BLaER1 (cell line): ENCODE data around the gene CASQ1.
A peak's percentile ranks its signal among the peaks of the same experiment; 100 is the strongest.

Experiments
- H3K27ac ChIP-seq: shearing (Covaris generic); formaldehyde crosslinking; 2 replicates; pipeline ENCODE4 v1.8.1; 2022
- H3K27me3 ChIP-seq: shearing (Covaris generic); formaldehyde crosslinking; 2 replicates; pipeline ENCODE4 v1.8.1; 2022
- H3K36me3 ChIP-seq: shearing (Covaris generic); formaldehyde crosslinking; 2 replicates; pipeline ENCODE4 v1.8.1; 2022
- H3K4me1 ChIP-seq: shearing (Covaris generic); formaldehyde crosslinking; 2 replicates; pipeline ENCODE4 v1.8.1; 2022
- H3K4me2 ChIP-seq: shearing (Covaris generic); formaldehyde crosslinking; 2 replicates; pipeline ENCODE4 v1.8.1; 2022
- H3K4me3 ChIP-seq: shearing (Covaris generic); formaldehyde crosslinking; 2 replicates; pipeline ENCODE4 v1.8.1; 2022
- H3K9ac ChIP-seq: shearing (Covaris generic); formaldehyde crosslinking; 2 replicates; pipeline ENCODE4 v1.8.1; 2022
- H3K9me3 ChIP-seq: shearing (Covaris generic); formaldehyde crosslinking; 2 replicates; pipeline ENCODE4 v1.8.1; 2022
- H4K20me1 ChIP-seq: shearing (Covaris generic); formaldehyde crosslinking; 2 replicates; pipeline ENCODE4 v1.8.1; 2022
- Cebpa-rat ChIP-seq: shearing (Covaris generic); IDR thresholded peaks from 2 replicates; pipeline ENCODE4 v1.8.1; 2022

Gene CASQ1

GRCh38 chr1:160186246-160186645 is 4.1 kb upstream of the CASQ1 start:
- H3K27ac ChIP-seq, result no peak overlapping the region
- TF ChIP-seq Cebpa-rat, result no peak
- H4K20me1 ChIP-seq, result no peaks in the 10 kb centered on the region

GRCh38 chr1:160186729-160187128 is 3.6 kb upstream of the CASQ1 start:
- no peak overlapping the region for H3K4me3 ChIP-seq
- no peaks in the 10 kb centered on the region for H4K20me1 ChIP-seq
- no peak overlapping the region for H3K4me2 ChIP-seq
- H3K4me1 ChIP-seq, result no peaks in the 10 kb centered on the region
- no peaks in the 10 kb centered on the region for H3K9me3 ChIP-seq
- H3K27me3 ChIP-seq, result no peaks in the 10 kb centered on the region
- no peak overlapping the region for H3K27ac ChIP-seq
- no peak for TF ChIP-seq Cebpa-rat
- H3K36me3 ChIP-seq, result no peaks in the 10 kb centered on the region
- H3K9ac ChIP-seq, result no peak overlapping the region

More at GRCh38 chr1:160186246-160186645, 4.1 kb upstream of the CASQ1 start:
- no peaks in the 10 kb centered on the region for H3K36me3 ChIP-seq
- no peaks in the 10 kb centered on the region for H3K27me3 ChIP-seq
- no peaks in the 10 kb centered on the region for H3K4me1 ChIP-seq
- no peak overlapping the region for H3K4me2 ChIP-seq
- H3K9ac ChIP-seq, result no peak overlapping the region
- no peaks in the 10 kb centered on the region for H3K9me3 ChIP-seq
- H3K4me3 ChIP-seq, result no peak overlapping the region

- Histone ChIP-seq H3K9ac (no peak overlapping the region), H3K9me3 (no peaks in the 10 kb centered on the region), H3K4me2 (no peak overlapping the region), H3K36me3 (no peaks in the 10 kb centered on the region), H3K4me3 (no peak overlapping the region), H4K20me1 (no peaks in the 10 kb centered on the region), H3K27me3 (no peaks in the 10 kb centered on the region), H3K27ac (no peak overlapping the region), H3K4me1 (no peaks in the 10 kb centered on the region)
- TF ChIP-seq Cebpa-rat, result no peak
Observed at GRCh38 chr1:160187407-160187806, 3.0 kb upstream of the CASQ1 start.

- H3K36me3 ChIP-seq, result no peaks in the 10 kb centered on the region
- H3K27me3 ChIP-seq, result no peaks in the 10 kb centered on the region
- H3K4me2 ChIP-seq, result no peak overlapping the region
- no peak overlapping the region for H3K27ac ChIP-seq
- H3K4me3 ChIP-seq, result no peak overlapping the region
- H3K4me1 ChIP-seq, result no peaks in the 10 kb centered on the region; the same call in 1 of the 2 replicates
- no peaks in the 10 kb centered on the region for H3K9me3 ChIP-seq
- no peak overlapping the region for H3K9ac ChIP-seq
- no peak for TF ChIP-seq Cebpa-rat
- no peaks in the 10 kb centered on the region for H4K20me1 ChIP-seq
Observed at GRCh38 chr1:160188341-160188740, 2.0 kb upstream of the CASQ1 start.

- H4K20me1 ChIP-seq, result no peaks in the 10 kb centered on the region
- no peaks in the 10 kb centered on the region; the same call in 1 of the 2 replicates for H3K4me1 ChIP-seq
- no peaks in the 10 kb centered on the region for H3K27me3 ChIP-seq
- H3K27ac ChIP-seq, result no peak overlapping the region
- H3K36me3 ChIP-seq, result no peaks in the 10 kb centered on the region
- no peaks in the 10 kb centered on the region for H3K9me3 ChIP-seq
- no peak overlapping the region for H3K4me3 ChIP-seq
- no peak overlapping the region for H3K9ac ChIP-seq
- no peak for TF ChIP-seq Cebpa-rat
- no peak overlapping the region for H3K4me2 ChIP-seq
Observed at GRCh38 chr1:160191756-160192155, 1.4 kb downstream of the CASQ1 start.

- Histone ChIP-seq H4K20me1 (no peaks in the 10 kb centered on the region), H3K4me1 (no peaks in the 10 kb centered on the region; the same call in 1 of the 2 replicates), H3K4me2 (no peak overlapping the region), H3K36me3 (no peaks in the 10 kb centered on the region), H3K4me3 (no peak overlapping the region), H3K9ac (no peak overlapping the region), H3K27ac (no peak overlapping the region), H3K27me3 (no peaks in the 10 kb centered on the region), H3K9me3 (no peaks in the 10 kb centered on the region)
- TF ChIP-seq Cebpa-rat, result no peak
Observed at GRCh38 chr1:160192234-160192633, 1.9 kb downstream of the CASQ1 start.

- H3K9me3 ChIP-seq, result no peaks in the 10 kb centered on the region
- H4K20me1 ChIP-seq, result no peaks in the 10 kb centered on the region
- H3K4me1 ChIP-seq, result no peaks in the 10 kb centered on the region; the same call in 1 of the 2 replicates
- H3K27me3 ChIP-seq, result no peaks in the 10 kb centered on the region
- peak overlapping the region; percentile 20 for H3K4me2 ChIP-seq
- no peaks in the 10 kb centered on the region for H3K36me3 ChIP-seq
- H3K9ac ChIP-seq, result no peak overlapping the region
- H3K4me3 ChIP-seq, result no peak overlapping the region
- H3K27ac ChIP-seq, result no peak overlapping the region
- no peak for TF ChIP-seq Cebpa-rat
Observed at GRCh38 chr1:160193091-160193819, 2.9 kb downstream of the CASQ1 start.

GRCh38 chr1:160193832-160194736 is 3.7 kb downstream of the CASQ1 start:
- no peak overlapping the region for H3K27ac ChIP-seq
- no peaks in the 10 kb centered on the region; the same call in 1 of the 2 replicates for H3K4me1 ChIP-seq
- no peaks in the 10 kb centered on the region for H3K36me3 ChIP-seq
- H3K27me3 ChIP-seq, result no peaks in the 10 kb centered on the region
- no peaks in the 10 kb centered on the region for H4K20me1 ChIP-seq
- H3K4me3 ChIP-seq, result no peak overlapping the region
- H3K4me2 ChIP-seq, result no peak overlapping the region
- H3K9ac ChIP-seq, result no peak overlapping the region
- TF ChIP-seq Cebpa-rat, result no peak
- H3K9me3 ChIP-seq, result no peaks in the 10 kb centered on the region

- Histone ChIP-seq H3K4me3 (no peak overlapping the region), H3K27ac (no peak overlapping the region), H4K20me1 (no peaks in the 10 kb centered on the region), H3K4me2 (no peak overlapping the region), H3K9ac (no peak overlapping the region), H3K9me3 (no peaks in the 10 kb centered on the region), H3K36me3 (no peaks in the 10 kb centered on the region), H3K27me3 (no peaks in the 10 kb centered on the region), H3K4me1 (no peaks in the 10 kb centered on the region; the same call in 1 of the 2 replicates)
- TF ChIP-seq Cebpa-rat, result no peak
Observed at GRCh38 chr1:160194737-160195059, 4.3 kb downstream of the CASQ1 start.

- H3K9ac ChIP-seq, result no peak overlapping the region
- no peaks in the 10 kb centered on the region; the same call in 1 of the 2 replicates for H3K4me1 ChIP-seq
- H3K27ac ChIP-seq, result no peak overlapping the region
- H3K4me3 ChIP-seq, result no peak overlapping the region
- no peaks in the 10 kb centered on the region for H3K27me3 ChIP-seq
- no peak for TF ChIP-seq Cebpa-rat
- H4K20me1 ChIP-seq, result no peaks in the 10 kb centered on the region
- H3K9me3 ChIP-seq, result no peaks in the 10 kb centered on the region
- H3K36me3 ChIP-seq, result no peaks in the 10 kb centered on the region
- no peak overlapping the region for H3K4me2 ChIP-seq
Observed at GRCh38 chr1:160196143-160196542, 5.8 kb downstream of the CASQ1 start.
